ENCODE data around the gene CEP43. TPM values are rescaled to one million over a fixed set of nuclear protein-coding genes. Genes with fewer than 3 reads are reported as not detected.

CEP43 gene
- total and polyA plus RNA-seq, 2 of the 8 experiments (the other 6 are each of a cell fraction or from before 2014, with no cell fraction given): 12.0 to 31.2 TPM

GRCh38 chr6:167044696-167045095, 45.5 kb downstream of the CEP43 start:
- Histone ChIP-seq H3K36me3 (ENCODE audit: control insufficient read depth in 2 of 4, insufficient read depth in 4 of 4, low read length in 3 of 4) (peaks cover 2 to 16% (median 7%) of the 10 kb centered on the region in 4 experiments; a peak in 6 of 8 replicates), H3K23me2 (ENCODE audit: low read depth, low read length) (no peaks in the 10 kb centered on the region), H3K27ac (ENCODE audit: low read depth, low read length) (no peak overlapping the region), H3K18ac (ENCODE audit: extremely low read depth, low read length) (no peak overlapping the region), H3K14ac (ENCODE audit: insufficient read length) (no peak overlapping the region), H4K5ac (ENCODE audit: insufficient read length, low read depth, low read length) (no peak overlapping the region), H3K79me1 (ENCODE audit: low read depth, low read length) (no peaks in the 10 kb centered on the region), H4K20me1 (replicated peaks in 1 of 2; ENCODE audit: control insufficient read depth in 1 of 2, insufficient read depth in 2 of 2, low read length in 2 of 2) (no peaks in the 10 kb centered on the region), H3K27me3 (replicated peaks in 1 of 4; ENCODE audit: control insufficient read depth in 3 of 4, extremely low read depth in 1 of 4, insufficient read depth in 3 of 4, low read length in 3 of 4) (no peaks in the 10 kb centered on the region), H3K4me1 (replicated peaks in 1 of 4; ENCODE audit: control insufficient read depth in 3 of 4, insufficient read depth in 4 of 4, low read length in 3 of 4) (no peaks in the 10 kb centered on the region; a peak in 1 of 7 replicates), H4K8ac (ENCODE audit: extremely low read depth, insufficient read depth, low read length) (no peak overlapping the region), H2BK15ac (ENCODE audit: low read length) (no peak overlapping the region), H2BK20ac (ENCODE audit: low read length) (no peak overlapping the region), H3K9ac (replicated peaks in 1 of 4; ENCODE audit: extremely low read depth in 1 of 4, low read depth in 3 of 4, low read length in 3 of 4) (no peak overlapping the region), H2BK5ac (ENCODE audit: low read depth, low read length) (no peak overlapping the region), H3K56ac (replicated peaks; ENCODE audit: insufficient read length, low read depth, low read length) (no peak overlapping the region), H3K4ac (replicated peaks; ENCODE audit: insufficient read length, low read depth, low read length) (no peak overlapping the region), H3K9me3 (ENCODE audit: insufficient read depth in 2 of 2, low read depth in 1 of 2, low read length in 1 of 2) (no peaks in the 10 kb centered on the region), H3K4me3 (ENCODE audit: extremely low read depth in 1 of 4, insufficient read depth in 2 of 4, low read depth in 3 of 4, low read length in 4 of 4) (no peak overlapping the region), H2AK5ac (ENCODE audit: low read depth, low read length) (no peak overlapping the region), H4K91ac (replicated peaks; ENCODE audit: insufficient read length, low read length) (no peak overlapping the region), H2BK12ac (ENCODE audit: low read depth, low read length) (no peak overlapping the region), H3K23ac (ENCODE audit: insufficient read length) (no peak overlapping the region), H2BK120ac (replicated peaks; ENCODE audit: low read depth, low read length) (no peak overlapping the region), H3K4me2 (ENCODE audit: insufficient read depth in 1 of 2, low read depth in 2 of 2, low read length in 2 of 2) (no peak overlapping the region), H2AFZ (ENCODE audit: low read length) (no peak overlapping the region), H3K79me2 (ENCODE audit: control insufficient read depth in 1 of 2, insufficient read depth in 2 of 2, low read length in 2 of 2) (no peaks in the 10 kb centered on the region)
- ChIA-PET POLR2A (ENCODE audit: partially characterized antibody) (interaction anchor here (0.6 to 1.2 kb wide), 5 partner anchors 15 to 71 kb away, joined by 3 to 5 read pairs (median 3); partner anchors contain the start of gene CEP43), CTCF (ENCODE audit: partially characterized antibody) (interaction anchor here (0.6 to 9.3 kb wide), 9 partner anchors 10 to 732 kb away, joined by 3 to 72 read pairs (median 4); no protein-coding TSS in a partner anchor)
- 78% methylated on average over 10 of the region's 10 CpGs; no CpG with 5 or more reads in 1 of the 2 experiments for WGBS, 2 experiments (ENCODE audit: extremely low coverage in 1 of 2, insufficient coverage in 1 of 2, insufficient read length in 1 of 2, insufficient replicate concordance in 2 of 2, low coverage in 1 of 2, low lambda C conversion rate in 2 of 2, missing lambda C conversion rate in 1 of 2)
- FAIRE-seq: no peak
- TF ChIP-seq SP4 (IDR thresholded peaks at IDR 0.05; ENCODE audit: low read length): no peak
- no peak for TF ChIP-seq BRCA1 (IDR thresholded peaks at IDR 0.05; ENCODE audit: low read depth, low read length)
- TF ChIP-seq CTCF (IDR thresholded peaks at IDR 0.05; ENCODE audit: control extremely low read depth in 1 of 3, insufficient read depth in 1 of 3, low read depth in 1 of 3, low read length in 3 of 3): peak; percentile 15 to 22 (median 18); a peak in 3 of 4 replicates
- no peak for TF ChIP-seq RBBP5 (IDR thresholded peaks at IDR 0.05; ENCODE audit: borderline replicate concordance, low read depth, low read length)
- TF ChIP-seq SUZ12 (IDR thresholded peaks at IDR 0.05; ENCODE audit: low read length): no peak
- TF ChIP-seq PHF8 (conservative IDR thresholded peaks at IDR 0.05; ENCODE audit: low read depth, low read length): no peak
- TF ChIP-seq SP1 (IDR thresholded peaks at IDR 0.05; ENCODE audit: low read depth, low read length): no peak
- no peak for TF ChIP-seq HDAC6 (IDR thresholded peaks at IDR 0.05; ENCODE audit: low read depth, low read length)
- TF ChIP-seq EP300 (IDR thresholded peaks at IDR 0.05; ENCODE audit: borderline replicate concordance in 1 of 2, low read depth in 2 of 2, low read length in 2 of 2): no peak
- peak in 1 of 2 experiments; percentile 4; a peak in 2 of 4 replicates for TF ChIP-seq RAD21 (IDR thresholded peaks at IDR 0.05 in 1 of 2, conservative IDR thresholded peaks at IDR 0.05 in 1 of 2; ENCODE audit: low read depth in 2 of 2, low read length in 2 of 2)
- no peak for DNase-seq (ENCODE audit: low read depth in 1 of 2, low spot score in 2 of 2)
